Thyroid gland (tissue), 4 donors: ENCODE measurements around the gene PORCN.

ENCODE experiments used
- POLR2A ChIP-seq, 2 donors: fragments of 450-650 bp; IDR thresholded peaks; one replicate each; pipeline ENCODE4 v1.6.1; 2017; ENCODE audit warnings: antibody characterized with exemption in 2 of 2, mild to moderate bottlenecking in 2 of 2, moderate library complexity in 1 of 2
- TF ChIP-seq, protein P1 (sequence below), 6 experiments: fragments of 200-600 bp in 3 of 6; fragments of 450-650 bp in 3 of 6; sonication (generic) in 3 of 6; IDR thresholded peaks; one replicate each; pipeline ENCODE4 v1.5.1; 2016 to 2019; ENCODE audit warnings: antibody characterized with exemption in 6 of 6, mild to moderate bottlenecking in 2 of 6, inconsistent platforms in 1 of 6, moderate library complexity in 1 of 6

DNA sequence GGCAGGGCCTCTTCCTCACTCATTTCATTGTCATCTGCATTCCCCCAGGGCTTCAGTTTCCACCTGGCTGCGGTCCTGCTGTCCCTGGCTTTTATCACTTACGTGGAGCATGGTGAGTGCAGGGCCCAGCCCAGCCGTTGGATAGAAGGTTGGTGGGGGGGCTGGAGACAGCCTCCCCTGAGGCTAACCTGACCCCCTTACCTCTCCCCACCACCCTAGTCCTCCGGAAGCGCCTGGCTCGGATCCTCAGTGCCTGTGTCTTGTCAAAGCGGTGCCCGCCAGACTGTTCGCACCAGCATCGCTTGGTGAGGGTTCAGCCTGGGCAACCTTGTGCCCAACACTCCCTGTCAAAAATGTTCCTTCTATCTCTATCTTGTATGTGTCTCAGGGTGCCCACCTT lies 7.0 kb downstream of the PORCN start:
- TF ChIP-seq, protein P1, sequence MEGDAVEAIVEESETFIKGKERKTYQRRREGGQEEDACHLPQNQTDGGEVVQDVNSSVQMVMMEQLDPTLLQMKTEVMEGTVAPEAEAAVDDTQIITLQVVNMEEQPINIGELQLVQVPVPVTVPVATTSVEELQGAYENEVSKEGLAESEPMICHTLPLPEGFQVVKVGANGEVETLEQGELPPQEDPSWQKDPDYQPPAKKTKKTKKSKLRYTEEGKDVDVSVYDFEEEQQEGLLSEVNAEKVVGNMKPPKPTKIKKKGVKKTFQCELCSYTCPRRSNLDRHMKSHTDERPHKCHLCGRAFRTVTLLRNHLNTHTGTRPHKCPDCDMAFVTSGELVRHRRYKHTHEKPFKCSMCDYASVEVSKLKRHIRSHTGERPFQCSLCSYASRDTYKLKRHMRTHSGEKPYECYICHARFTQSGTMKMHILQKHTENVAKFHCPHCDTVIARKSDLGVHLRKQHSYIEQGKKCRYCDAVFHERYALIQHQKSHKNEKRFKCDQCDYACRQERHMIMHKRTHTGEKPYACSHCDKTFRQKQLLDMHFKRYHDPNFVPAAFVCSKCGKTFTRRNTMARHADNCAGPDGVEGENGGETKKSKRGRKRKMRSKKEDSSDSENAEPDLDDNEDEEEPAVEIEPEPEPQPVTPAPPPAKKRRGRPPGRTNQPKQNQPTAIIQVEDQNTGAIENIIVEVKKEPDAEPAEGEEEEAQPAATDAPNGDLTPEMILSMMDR (IDR thresholded peaks at IDR 0.05), result no peak
- TF ChIP-seq POLR2A (IDR thresholded peaks at IDR 0.05), result no peak
